Measurements from ENCODE around the gene FKBP6.

DNA sequence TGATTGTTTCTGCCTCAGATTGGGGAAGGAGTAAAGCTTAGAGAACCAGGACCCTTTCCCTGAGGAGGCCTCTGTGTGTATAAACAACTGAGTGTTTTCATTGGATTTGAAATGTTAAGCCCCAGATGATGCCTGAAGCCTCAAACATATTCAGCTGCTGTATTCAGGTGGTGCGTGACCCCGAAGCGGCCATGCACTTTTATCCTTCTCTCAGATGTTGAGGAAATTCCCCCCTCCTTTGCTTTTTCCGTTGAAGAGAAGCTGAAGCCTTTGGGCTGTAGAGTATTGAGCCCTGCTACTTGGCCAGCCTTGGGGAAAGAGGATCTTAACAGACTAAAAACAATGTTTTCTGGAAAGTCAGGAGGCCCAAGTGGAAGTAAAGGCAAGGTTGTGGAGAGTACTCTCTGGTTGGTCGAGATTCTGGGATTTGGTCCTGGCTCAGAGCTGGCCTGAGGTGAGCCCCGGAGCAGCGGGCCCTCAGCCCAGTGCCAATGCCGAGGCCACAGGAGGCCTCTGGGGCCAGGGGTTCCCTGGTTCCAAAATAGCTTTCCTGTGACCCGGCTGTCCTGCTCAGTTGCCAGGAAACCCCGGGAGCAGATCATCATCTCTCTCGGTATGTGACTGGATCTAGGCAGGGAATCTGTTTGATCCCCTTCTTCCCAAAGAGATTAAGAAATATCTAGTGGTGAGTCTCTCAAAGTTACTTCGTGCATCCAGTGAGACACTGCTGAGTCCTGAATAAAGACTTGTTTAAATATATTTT is 22.5 kb downstream of the FKBP6 start:
- TF ChIP-seq, protein P1, sequence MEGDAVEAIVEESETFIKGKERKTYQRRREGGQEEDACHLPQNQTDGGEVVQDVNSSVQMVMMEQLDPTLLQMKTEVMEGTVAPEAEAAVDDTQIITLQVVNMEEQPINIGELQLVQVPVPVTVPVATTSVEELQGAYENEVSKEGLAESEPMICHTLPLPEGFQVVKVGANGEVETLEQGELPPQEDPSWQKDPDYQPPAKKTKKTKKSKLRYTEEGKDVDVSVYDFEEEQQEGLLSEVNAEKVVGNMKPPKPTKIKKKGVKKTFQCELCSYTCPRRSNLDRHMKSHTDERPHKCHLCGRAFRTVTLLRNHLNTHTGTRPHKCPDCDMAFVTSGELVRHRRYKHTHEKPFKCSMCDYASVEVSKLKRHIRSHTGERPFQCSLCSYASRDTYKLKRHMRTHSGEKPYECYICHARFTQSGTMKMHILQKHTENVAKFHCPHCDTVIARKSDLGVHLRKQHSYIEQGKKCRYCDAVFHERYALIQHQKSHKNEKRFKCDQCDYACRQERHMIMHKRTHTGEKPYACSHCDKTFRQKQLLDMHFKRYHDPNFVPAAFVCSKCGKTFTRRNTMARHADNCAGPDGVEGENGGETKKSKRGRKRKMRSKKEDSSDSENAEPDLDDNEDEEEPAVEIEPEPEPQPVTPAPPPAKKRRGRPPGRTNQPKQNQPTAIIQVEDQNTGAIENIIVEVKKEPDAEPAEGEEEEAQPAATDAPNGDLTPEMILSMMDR (IDR thresholded peaks at IDR 0.05; ENCODE audit: borderline replicate concordance, extremely low read depth, low read length, poor library complexity, severe bottlenecking) = no peak
- no peak for TF ChIP-seq EZH2 (IDR thresholded peaks at IDR 0.05; ENCODE audit: borderline replicate concordance, low read depth, low read length, severe bottlenecking)

Data from DND-41 (cell line).